GM18951 (cell line): Measurements from ENCODE around the gene KIF16B.
"Not testable (repeated sequence)": the region's sequence is repeated elsewhere in the genome, so short reads cannot be mapped to it uniquely, and the experiment has no call there.

ENCODE experiments used
- POLR2A ChIP-seq: IDR thresholded peaks from 4 replicates; pipeline ENCODE4 v1.6.1; 2011; ENCODE audit warnings: mild to moderate bottlenecking; ENCODE audit not compliant: insufficient read length, insufficient read depth; ENCODE audit errors: extremely low read depth
- in situ Hi-C: fragments of 300-500 bp; cut with MboI; formaldehyde crosslinking; loops from one replicate; pipeline ENCODE4 v1.12.0; 2022; ENCODE audit warnings: low sequenced_read_pairs, mixed read lengths, inconsistent platforms; ENCODE audit not compliant: unreplicated experiment

The KIF16B gene

GRCh38 chr20:16272780-16273360 is 300.4 kb downstream of the KIF16B start:
- no peak for TF ChIP-seq POLR2A
- in situ Hi-C loops = no loop called here

- no peak for TF ChIP-seq POLR2A
- in situ Hi-C loops = no loop called here
Measured at GRCh38 chr20:16271450-16271849, 301.8 kb downstream of the KIF16B start.

- no peak for TF ChIP-seq POLR2A
- in situ Hi-C loops = no loop called here
Measured at GRCh38 chr20:16270989-16271388, 302.3 kb downstream of the KIF16B start.

GRCh38 chr20:16270314-16270931 is 302.8 kb downstream of the KIF16B start:
- no peak for TF ChIP-seq POLR2A
- in situ Hi-C loops = no loop called here

- TF ChIP-seq POLR2A = no peak
- in situ Hi-C loops = no loop called here
Measured at GRCh38 chr20:16267526-16267925, 305.7 kb downstream of the KIF16B start.

GRCh38 chr20:16265334-16265733 is 307.9 kb downstream of the KIF16B start:
- no peak for TF ChIP-seq POLR2A
- in situ Hi-C loops = no loop called here

- TF ChIP-seq POLR2A = no peak
- in situ Hi-C loops = no loop called here
Measured at GRCh38 chr20:16263582-16263981, 309.7 kb downstream of the KIF16B start.

- TF ChIP-seq POLR2A = no peak
- in situ Hi-C loops = no loop called here
Measured at GRCh38 chr20:16262594-16262993, 310.7 kb downstream of the KIF16B start.

- no peak for TF ChIP-seq POLR2A
- in situ Hi-C loops = no loop called here
Measured at GRCh38 chr20:16261733-16262273, 311.4 kb downstream of the KIF16B start.

- no peak for TF ChIP-seq POLR2A
- in situ Hi-C loops = no loop called here
Measured at GRCh38 chr20:16260911-16261310, 312.3 kb downstream of the KIF16B start.

- in situ Hi-C loops = not testable (repeated sequence)
Measured at GRCh38 chr20:16260133-16260532, 313.1 kb downstream of the KIF16B start.

- in situ Hi-C loops = no loop called here
- no peak for TF ChIP-seq POLR2A
Measured at GRCh38 chr20:16258766-16259165, 314.5 kb downstream of the KIF16B start.

GRCh38 chr20:16257813-16258430 is 315.3 kb downstream of the KIF16B start:
- TF ChIP-seq POLR2A = no peak
- in situ Hi-C loops = no loop called here

GRCh38 chr20:16257021-16257420 is 316.2 kb downstream of the KIF16B start:
- no peak for TF ChIP-seq POLR2A
- in situ Hi-C loops = no loop called here
